Astrocyte (in vitro differentiated cells and primary cell): ENCODE results near the gene TBX2. TPM values are rescaled to one million over a fixed set of nuclear protein-coding genes. Genes with fewer than 3 reads are reported as not detected.
A peak's percentile ranks its signal among the peaks of the same experiment; 100 is the strongest.

Source experiments
- DNase-seq: peaks from one replicate; pipeline ENCODE4 v3.0.0-alpha.2; 2010; ENCODE audit warnings: low read depth
- FAIRE-seq: peaks from 2 replicates; lab custom pipeline; 2011; peaks lifted over from hg19 to GRCh38; lab: Jason Lieb, UNC
- H2AFZ ChIP-seq: 2 replicates; pipeline ENCODE4 v1.6.0; 2012; ENCODE audit warnings: low read depth, low read length, inconsistent platforms
- H3K27ac ChIP-seq: 2 replicates; pipeline ENCODE4 v1.5.1; 2011; ENCODE audit warnings: low read depth, low read length, inconsistent platforms
- H3K27me3 ChIP-seq: 2 replicates; pipeline ENCODE4 v1.6.0; 2011; ENCODE audit warnings: low read length, inconsistent platforms; ENCODE audit not compliant: insufficient read depth
- H3K36me3 ChIP-seq: 2 replicates; pipeline ENCODE4 v1.5.1; 2011; ENCODE audit warnings: low read length, inconsistent platforms; ENCODE audit not compliant: insufficient read depth
- H3K4me1 ChIP-seq: 2 replicates; pipeline ENCODE4 v1.5.1; 2011; ENCODE audit warnings: low read length, inconsistent platforms; ENCODE audit not compliant: insufficient read depth
- H3K4me2 ChIP-seq: 2 replicates; pipeline ENCODE4 v1.6.0; 2012; ENCODE audit warnings: low read length, inconsistent platforms
- H3K4me3 ChIP-seq: 2 replicates; pipeline ENCODE4 v1.5.1; 2011; ENCODE audit warnings: low read depth, mild to moderate bottlenecking, low read length, inconsistent platforms; ENCODE audit not compliant: insufficient read depth
- H3K79me2 ChIP-seq: 2 replicates; pipeline ENCODE4 v1.6.0; 2012; ENCODE audit warnings: mild to moderate bottlenecking, low read length, inconsistent platforms; ENCODE audit not compliant: insufficient read depth
- H3K9ac ChIP-seq: 2 replicates; pipeline ENCODE4 v1.6.0; 2012; ENCODE audit warnings: mild to moderate bottlenecking, low read length, inconsistent platforms
- H3K9me3 ChIP-seq: 2 replicates; pipeline ENCODE4 v1.5.1; 2012; ENCODE audit warnings: low read depth, mild to moderate bottlenecking, low read length, inconsistent platforms; ENCODE audit not compliant: insufficient read depth
- H4K20me1 ChIP-seq: 2 replicates; pipeline ENCODE4 v1.6.0; 2012; ENCODE audit warnings: low read length, inconsistent platforms; ENCODE audit not compliant: insufficient read depth
- H3K27ac Mint-ChIP-seq: one replicate; pipeline ENCODE4 v1.8.0; 2021; ENCODE audit warnings: mild to moderate bottlenecking, mixed read lengths; ENCODE audit not compliant: unreplicated experiment
- H3K27me3 Mint-ChIP-seq: one replicate; pipeline ENCODE4 v1.8.0; 2021; ENCODE audit warnings: low read depth, mixed read lengths; ENCODE audit not compliant: unreplicated experiment
- H3K36me3 Mint-ChIP-seq: one replicate; pipeline ENCODE4 v1.8.0; 2021; ENCODE audit warnings: low read depth, mixed read lengths; ENCODE audit not compliant: unreplicated experiment
- H3K4me1 Mint-ChIP-seq: one replicate; pipeline ENCODE4 v1.8.0; 2021; ENCODE audit warnings: low read depth, mixed read lengths; ENCODE audit not compliant: unreplicated experiment
- H3K4me3 Mint-ChIP-seq: one replicate; pipeline ENCODE4 v1.8.0; 2021; ENCODE audit warnings: mild to moderate bottlenecking, moderate library complexity, mixed read lengths; ENCODE audit not compliant: unreplicated experiment
- H3K9me3 Mint-ChIP-seq: one replicate; pipeline ENCODE4 v1.8.0; 2021; ENCODE audit warnings: mild to moderate bottlenecking, mixed read lengths; ENCODE audit not compliant: unreplicated experiment
- CTCF ChIP-seq: IDR thresholded peaks from 2 replicates; pipeline ENCODE4 v1.5.1; 2011; ENCODE audit warnings: low read depth, mild to moderate bottlenecking, inconsistent platforms, low read length, moderate library complexity; ENCODE audit not compliant: insufficient read depth
- EZH2 ChIP-seq: IDR thresholded peaks from 2 replicates; pipeline ENCODE4 v1.6.1; 2012; ENCODE audit warnings: mild to moderate bottlenecking, low read length, inconsistent platforms; ENCODE audit not compliant: insufficient read depth
- total RNA-seq: library from RNA; stranded (reverse); gene quantifications from 2 replicates; pipeline ENCODE4 v1.2.1, GENCODE V29; 2021

The TBX2 gene
- total RNA-seq, 1 donor from 2014 or later = 0.50 TPM

GRCh38 chr17:61456688-61457225 lies 57.1 kb downstream of the TBX2 start:
- H3K27me3 ChIP-seq = peaks cover 98% of the 10 kb centered on the region
- Mint-ChIP-seq H3K4me3 (no peak overlapping the region), H3K27me3 (peaks cover 79% of the 10 kb centered on the region), H3K4me1 (peaks cover 1% of the 10 kb centered on the region), H3K9me3 (peaks cover 51% of the 10 kb centered on the region), H3K36me3 (no peaks in the 10 kb centered on the region), H3K27ac (no peak overlapping the region)
- no peak overlapping the region for H3K27ac ChIP-seq
- DNase-seq (no peak), FAIRE-seq (no peak)
- no peaks in the 10 kb centered on the region for H3K36me3 ChIP-seq
- peak overlapping the region; percentile 16 for H2AFZ ChIP-seq
- H3K9ac ChIP-seq = no peak overlapping the region
- H3K4me3 ChIP-seq = no peak overlapping the region
- peaks cover 4% of the 10 kb centered on the region for H3K4me1 ChIP-seq
- TF ChIP-seq EZH2 (no peak), CTCF (no peak)
- peak overlapping the region; percentile 61 for H3K4me2 ChIP-seq
- peaks cover 4% of the 10 kb centered on the region for H3K9me3 ChIP-seq
- peaks cover 4% of the 10 kb centered on the region for H4K20me1 ChIP-seq
- no peaks in the 10 kb centered on the region for H3K79me2 ChIP-seq

- Histone ChIP-seq H3K27ac (no peak overlapping the region), H2AFZ (peak overlapping the region; percentile 16), H3K9me3 (peaks cover 4% of the 10 kb centered on the region), H3K36me3 (no peaks in the 10 kb centered on the region), H3K27me3 (peaks cover 98% of the 10 kb centered on the region), H3K4me3 (no peak overlapping the region), H3K79me2 (no peaks in the 10 kb centered on the region), H3K9ac (no peak overlapping the region), H4K20me1 (peaks cover 4% of the 10 kb centered on the region), H3K4me2 (peak overlapping the region; percentile 61), H3K4me1 (peaks cover 4% of the 10 kb centered on the region)
- Mint-ChIP-seq H3K27me3 (peaks cover 84% of the 10 kb centered on the region), H3K27ac (no peak overlapping the region), H3K9me3 (peaks cover 51% of the 10 kb centered on the region), H3K4me1 (peaks cover 1% of the 10 kb centered on the region), H3K36me3 (no peaks in the 10 kb centered on the region), H3K4me3 (no peak overlapping the region)
- TF ChIP-seq CTCF (no peak), EZH2 (peak; percentile 90)
- DNase-seq = no peak
- no peak for FAIRE-seq
These were observed 57.8 kb downstream of the TBX2 start for GRCh38 chr17:61457226-61457983.

GRCh38 chr17:61458000-61458399 lies 58.4 kb downstream of the TBX2 start:
- Histone ChIP-seq H4K20me1 (peaks cover 4% of the 10 kb centered on the region), H3K27ac (no peak overlapping the region), H2AFZ (no peak overlapping the region), H3K27me3 (peaks cover 97% of the 10 kb centered on the region), H3K4me2 (no peak overlapping the region), H3K9me3 (peaks cover 4% of the 10 kb centered on the region), H3K9ac (no peak overlapping the region), H3K79me2 (no peaks in the 10 kb centered on the region), H3K4me3 (no peak overlapping the region), H3K4me1 (peaks cover 4% of the 10 kb centered on the region), H3K36me3 (no peaks in the 10 kb centered on the region)
- Mint-ChIP-seq H3K27ac (no peak overlapping the region), H3K4me3 (no peak overlapping the region), H3K9me3 (peaks cover 51% of the 10 kb centered on the region), H3K36me3 (no peaks in the 10 kb centered on the region), H3K27me3 (peaks cover 84% of the 10 kb centered on the region), H3K4me1 (peaks cover 1% of the 10 kb centered on the region)
- DNase-seq (no peak), FAIRE-seq (no peak)
- TF ChIP-seq CTCF (no peak), EZH2 (no peak)
